HepG2 (cell line): ENCODE data around the gene TOB1. TPM values are rescaled to one million over a fixed set of nuclear protein-coding genes. Genes with fewer than 3 reads are reported as not detected.

Experiments
- ATAC-seq: fragments of 200-7000 bp; cut with Tn5 transposase; 3 replicates; pipeline ENCODE4 v1.9.1; 2020; ENCODE audit warnings: mild to moderate bottlenecking, moderate library complexity
- BruUV-seq: library from RNA; stranded (reverse); fragments of 400-500 nt; replicated peaks from 2 replicates; lab custom pipeline; 2021; lab: Mats Ljungman, UMichigan
- CTCF ChIA-PET: fragments of 300-600 bp; formaldehyde crosslinking; extraction: SDS; loops from one replicate; lab custom pipeline; 2021; ENCODE audit warnings: low total read pairs, inconsistent platforms, low intra/inter-chr PET ratio; lab: Yijun Ruan, JAX
- POLR2A ChIA-PET: fragments of 350-600 bp; sonication (Branson Sonifier 250); formaldehyde crosslinking; loops from one replicate; lab custom pipeline; 2020; ENCODE audit warnings: antibody characterized with exemption, inconsistent platforms; lab: Yijun Ruan, JAX
- DNase-seq: peaks from one replicate; pipeline ENCODE4 v3.0.0-alpha.2; 2015; ENCODE audit warnings: low spot score
- FAIRE-seq: peaks from 3 replicates; lab custom pipeline; 2011; peaks lifted over from hg19 to GRCh38; lab: Jason Lieb, UNC
- H2AFZ ChIP-seq: one replicate; pipeline ENCODE4 v1.6.1; 2011; ENCODE audit warnings: low read length, inconsistent platforms
- H3K27ac ChIP-seq: fragments of 300-600 bp; 3 replicates; pipeline ENCODE4 v1.8.0; 2011; ENCODE audit warnings: mixed run types, mild to moderate bottlenecking, mixed read lengths, low read length, inconsistent platforms; ENCODE audit not compliant: insufficient read depth; ENCODE audit errors: extremely low read length
- H3K27me3 ChIP-seq, 2 experiments: fragments of 200-600 bp in 1 of 2; 2 replicates in 1 of 2; 3 replicates in 1 of 2; pipeline versions ENCODE4 v1.6.0 to v1.8.0; 2011; ENCODE audit warnings: low read length in 2 of 2, mild to moderate bottlenecking in 2 of 2, moderate library complexity in 2 of 2, inconsistent platforms in 1 of 2; ENCODE audit not compliant: insufficient read depth in 2 of 2, control insufficient read depth in 1 of 2
- H3K36me3 ChIP-seq, 2 experiments: fragments of 200-600 bp in 1 of 2; replicated peaks in 1 of 2; 2 replicates in 1 of 2; 3 replicates in 1 of 2; pipeline versions ENCODE4 v1.5.1 to v1.8.0; 2011; ENCODE audit warnings: low read length in 2 of 2, inconsistent platforms in 1 of 2; ENCODE audit not compliant: insufficient read depth in 2 of 2, control insufficient read depth in 1 of 2
- H3K4me1 ChIP-seq: 2 replicates; pipeline ENCODE4 v1.5.1; 2012; ENCODE audit warnings: low read length, inconsistent platforms; ENCODE audit not compliant: insufficient read depth
- H3K4me2 ChIP-seq: 2 replicates; pipeline ENCODE4 v1.6.0; 2011; ENCODE audit warnings: low read depth, low read length, inconsistent platforms
- H3K4me3 ChIP-seq, 3 experiments: fragments of 200-600 bp in 1 of 3; sonication (generic), shearing (Covaris generic) in 1 of 3; replicated peaks in 1 of 3; 2 replicates each; pipeline ENCODE4 v1.5.1; 2011 to 2016; ENCODE audit warnings: low read length in 3 of 3, inconsistent platforms in 2 of 3, low read depth in 2 of 3, mild to moderate bottlenecking in 2 of 3, control low read depth in 1 of 3, mixed read lengths in 1 of 3; ENCODE audit not compliant: insufficient read depth in 1 of 3
- H3K79me2 ChIP-seq: one replicate; pipeline ENCODE4 v1.6.1; 2011; ENCODE audit warnings: low read length, inconsistent platforms; ENCODE audit not compliant: insufficient read depth
- H3K9ac ChIP-seq: 2 replicates; pipeline ENCODE4 v1.6.0; 2011; ENCODE audit warnings: mild to moderate bottlenecking, low read depth, low read length, inconsistent platforms; ENCODE audit not compliant: insufficient read depth
- H3K9me3 ChIP-seq: 2 replicates; pipeline ENCODE4 v1.5.1; 2012; ENCODE audit warnings: mild to moderate bottlenecking, low read length
- H4K20me1 ChIP-seq: 2 replicates; pipeline ENCODE4 v1.6.0; 2011; ENCODE audit warnings: inconsistent platforms, mild to moderate bottlenecking, low read length, moderate library complexity; ENCODE audit not compliant: insufficient read depth
- AKAP8 ChIP-seq: sonication (generic); formaldehyde crosslinking; IDR thresholded peaks from 2 replicates; pipeline ENCODE4 v1.5.1; 2020; ENCODE audit warnings: mild to moderate bottlenecking, missing genetic modification reagents
- CBX5 ChIP-seq: sonication (generic); formaldehyde crosslinking; IDR thresholded peaks from 2 replicates; pipeline ENCODE4 v1.4.0; 2020; ENCODE audit warnings: missing genetic modification reagents, borderline replicate concordance
- GABPB1 ChIP-seq: IDR thresholded peaks from 2 replicates; pipeline ENCODE4 v1.6.1; 2016; ENCODE audit warnings: mild to moderate bottlenecking, missing genetic modification reagents, moderate library complexity, missing compliant biosample characterization
- HINFP ChIP-seq: sonication (generic); formaldehyde crosslinking; IDR thresholded peaks from 2 replicates; pipeline ENCODE4 v1.4.0; 2020; ENCODE audit warnings: low read depth, mild to moderate bottlenecking, missing genetic modification reagents
- JDP2 ChIP-seq: sonication (generic); formaldehyde crosslinking; IDR thresholded peaks from 2 replicates; pipeline ENCODE4 v1.8.1; 2022; ENCODE audit warnings: missing genetic modification reagents, borderline replicate concordance
- KDM4B ChIP-seq: sonication (generic); formaldehyde crosslinking; IDR thresholded peaks from 2 replicates; pipeline ENCODE4 v1.4.0; 2020; ENCODE audit warnings: missing genetic modification reagents
- PRDM10 ChIP-seq: sonication (generic); formaldehyde crosslinking; IDR thresholded peaks from 2 replicates; pipeline ENCODE4 v1.4.0; 2020; ENCODE audit warnings: low read depth, missing genetic modification reagents
- RBFOX2 ChIP-seq: fragments of 200-400 bp; formaldehyde crosslinking; IDR thresholded peaks from 2 replicates; pipeline ENCODE4 v1.6.1; 2017; ENCODE audit warnings: low read depth, mild to moderate bottlenecking, low read length
- SETDB1 ChIP-seq: sonication (generic); formaldehyde crosslinking; IDR thresholded peaks from 2 replicates; pipeline ENCODE4 v1.5.1; 2020; ENCODE audit warnings: missing genetic modification reagents, mild to moderate bottlenecking, borderline replicate concordance
- SRF ChIP-seq: IDR thresholded peaks from 2 replicates; pipeline ENCODE4 v1.6.1; 2011; ENCODE audit warnings: mild to moderate bottlenecking, low read depth, low read length, moderate library complexity
- SRSF4 ChIP-seq: fragments of 200-400 bp; formaldehyde crosslinking; IDR thresholded peaks from one replicate; pipeline ENCODE4 v1.6.1; 2018; ENCODE audit warnings: mild to moderate bottlenecking, low read depth, low read length, moderate library complexity; ENCODE audit not compliant: poor library complexity, severe bottlenecking
- YEATS4 ChIP-seq: sonication (generic); formaldehyde crosslinking; IDR thresholded peaks from 2 replicates; pipeline ENCODE4 v1.4.0; 2020; ENCODE audit warnings: missing genetic modification reagents, borderline replicate concordance
- ZFP36L1 ChIP-seq: sonication (generic); formaldehyde crosslinking; IDR thresholded peaks from 2 replicates; pipeline ENCODE4 v1.8.0; 2022; ENCODE audit warnings: mild to moderate bottlenecking, missing genetic modification reagents, moderate library complexity
- ZNF143 ChIP-seq: sonication (generic); formaldehyde crosslinking; IDR thresholded peaks from 2 replicates; pipeline ENCODE4 v1.4.0; 2020; ENCODE audit warnings: missing genetic modification reagents
- ZNF34 ChIP-seq: sonication (generic); formaldehyde crosslinking; IDR thresholded peaks from 2 replicates; pipeline ENCODE4 v1.4.0; 2020; ENCODE audit warnings: mild to moderate bottlenecking, missing genetic modification reagents, borderline replicate concordance
- ZNF446 ChIP-seq: sonication (generic); formaldehyde crosslinking; IDR thresholded peaks from 2 replicates; pipeline ENCODE4 v1.5.0; 2020; ENCODE audit warnings: mild to moderate bottlenecking, missing genetic modification reagents
- ZNF597 ChIP-seq: sonication (generic); formaldehyde crosslinking; IDR thresholded peaks from 2 replicates; pipeline ENCODE4 v1.5.0; 2020; ENCODE audit warnings: missing genetic modification reagents
- ZNF891 ChIP-seq: sonication (generic); formaldehyde crosslinking; IDR thresholded peaks from 2 replicates; pipeline ENCODE4 v1.5.0; 2020; ENCODE audit warnings: mild to moderate bottlenecking, missing genetic modification reagents
- ZSCAN20 ChIP-seq: sonication (generic); formaldehyde crosslinking; IDR thresholded peaks from 2 replicates; pipeline ENCODE4 v1.4.0; 2020; ENCODE audit warnings: missing genetic modification reagents, mild to moderate bottlenecking, borderline replicate concordance
- WGBS: methylation state at CpG from one replicate; pipeline ENCODE4 v1.1.6; 2017; ENCODE audit warnings: low lambda C conversion rate; 5-methylcytosine and 5-hydroxymethylcytosine counted together
- in situ Hi-C: cut with HindIII; loops from 2 replicates; pipeline ENCODE4 v1.10.0; 2017; ENCODE audit warnings: low pct_unique_long_range_greater_than_20kb; ENCODE audit not compliant: extremely low pct_ligation_motif_present
- intact Hi-C: fragments of 100-400 bp; cut with micrococcal nuclease; formaldehyde crosslinking; loops from one replicate; pipeline ENCODE4 v1.10.0; 2022; ENCODE audit not compliant: unreplicated experiment
- polyA plus RNA-seq, 8 experiments: library from polyadenylated mRNA; depleted of rRNA in 3 of 8; stranded (reverse) in 7 of 8; unstranded in 1 of 8; fragments of >200 nt; fragmentation: Illumina TruSeq in 4 of 8; extraction: Trizol in 4 of 8; gene quantifications; 2 replicates each; pipeline versions ENCODE4 v1.2.1 to v1.2.3, GENCODE V29; 2011 to 2016; ENCODE audit warnings: low read depth in 4 of 8, missing spikeins in 1 of 8, mixed read lengths in 1 of 8; ENCODE audit not compliant: insufficient read depth in 1 of 8
- total RNA-seq, 5 experiments: library from RNA; depleted of rRNA; stranded (reverse); fragments of >200 nt; fragmentation: Illumina TruSeq; extraction: Trizol; gene quantifications; 2 replicates each; pipeline ENCODE4 v1.2.3, GENCODE V29; 2016; ENCODE audit warnings: low read depth in 1 of 5

The TOB1 gene
- total and polyA plus RNA-seq, 2 of the 13 experiments (the other 11 are each of a cell fraction or from before 2014, with no cell fraction given), result 21.9 to 57.7 TPM

GRCh38 chr17:50883850-50884438 lies 17.8 kb upstream of the TOB1 start:
- H4K20me1 ChIP-seq, result no peaks in the 10 kb centered on the region
- H2AFZ ChIP-seq, result peak overlapping the region; percentile 45
- WGBS, result 39% methylated on average over 5 of the region's 5 CpGs
- peaks cover 62% of the 10 kb centered on the region for H3K4me1 ChIP-seq
- peak; percentile 47 for ATAC-seq
- H3K9ac ChIP-seq, result peak overlapping the region; percentile 58
- no peaks in the 10 kb centered on the region for H3K79me2 ChIP-seq
- no peaks in the 10 kb centered on the region for H3K27me3 ChIP-seq
- in situ Hi-C loops (no loop called here), intact Hi-C loops (loop anchor here (2.0 kb wide), 1 partner anchor 17 kb away; the partner anchor contains the start of gene TOB1)
- peaks cover 4% of the 10 kb centered on the region; the same call in 1 of the 2 replicates for H3K9me3 ChIP-seq
- peak overlapping the region; percentile 82 for H3K4me2 ChIP-seq
- BruUV-seq, result no TSS peak
- H3K27ac ChIP-seq, result peak overlapping the region; percentile 67
- peak overlapping the region; percentile 2 to 54 (median 41); a peak in 4 of 6 replicates for H3K4me3 ChIP-seq
- DNase-seq, result no peak
- H3K36me3 ChIP-seq, result no peaks in the 10 kb centered on the region
- POLR2A ChIA-PET, result interaction anchor here (0.7 to 5.4 kb wide), 19 partner anchors 9 to 65 kb away, joined by 3 to 183 read pairs (median 11); partner anchors contain the start of gene TOB1
- no peak for FAIRE-seq
- CTCF ChIA-PET, result no interaction called here
- no peak for TF ChIP-seq ZSCAN20 (CRISPR knock-in tag)
- no peak for TF ChIP-seq HINFP (CRISPR knock-in tag)
- TF ChIP-seq JDP2 (CRISPR knock-in tag), result no peak
- TF ChIP-seq ZNF891, result 0 out of 2 replicates have a peak, but pooled peaks have one; percentile 10
- TF ChIP-seq ZNF446 (CRISPR knock-in tag), result no peak
- TF ChIP-seq CBX5, result no peak
- TF ChIP-seq SRF, result no peak
- no peak for TF ChIP-seq ZFP36L1 (CRISPR knock-in tag)
- TF ChIP-seq SETDB1 (CRISPR knock-in tag), result no peak
- no peak for TF ChIP-seq SRSF4
- TF ChIP-seq ZNF143 (CRISPR knock-in tag), result no peak
- no peak for TF ChIP-seq KDM4B
- no peak for TF ChIP-seq PRDM10 (CRISPR knock-in tag)
- TF ChIP-seq YEATS4 (CRISPR knock-in tag), result 0 out of 2 replicates have a peak, but pooled peaks have one; percentile 8
- TF ChIP-seq ZNF597, result no peak
- no peak for TF ChIP-seq RBFOX2
- TF ChIP-seq ZNF34 (CRISPR knock-in tag), result no peak
- no peak for TF ChIP-seq GABPB1
- TF ChIP-seq AKAP8 (CRISPR knock-in tag), result 0 out of 2 replicates have a peak, but pooled peaks have one; percentile 16
